ENCODE measurements around the gene EEF1AKMT2. TPM values are rescaled to one million over a fixed set of nuclear protein-coding genes. Genes with fewer than 3 reads are reported as not detected.

Gene EEF1AKMT2
- total and polyA plus RNA-seq, 2 of the 13 experiments (the other 11 are each of a cell fraction or from before 2014, with no cell fraction given), result 11.3 to 19.3 TPM

- TF ChIP-seq CERS6 (CRISPR knock-in tag; IDR thresholded peaks at IDR 0.05), result peak; percentile 88; the same call in 1 of the 2 replicates
- TF ChIP-seq ZNF512 (CRISPR knock-in tag; IDR thresholded peaks at IDR 0.05), result no peak
- no peak for TF ChIP-seq SP1 (IDR thresholded peaks at IDR 0.05)
- TF ChIP-seq SP1 (CRISPR knock-in tag; IDR thresholded peaks at IDR 0.05), result peak; percentile 71
- peak; percentile 71; the same call in 1 of the 2 replicates for TF ChIP-seq XBP1 (CRISPR knock-in tag; IDR thresholded peaks at IDR 0.05)
- no peak for TF ChIP-seq U2AF2 (IDR thresholded peaks at IDR 0.05; ENCODE audit: low read depth, low read length)
- no peak; the same call in 1 of the 2 replicates for TF ChIP-seq CREM (IDR thresholded peaks at IDR 0.05)
- no peak for TF ChIP-seq CREM (CRISPR knock-in tag; IDR thresholded peaks at IDR 0.05)
- TF ChIP-seq RFX3 (CRISPR knock-in tag; IDR thresholded peaks at IDR 0.05), result no peak
- TF ChIP-seq ZNF383 (CRISPR knock-in tag; IDR thresholded peaks at IDR 0.05; ENCODE audit: borderline replicate concordance), result no peak
- TF ChIP-seq ZXDC (CRISPR knock-in tag; IDR thresholded peaks at IDR 0.05), result peak; percentile 79; the same call in 1 of the 2 replicates
- peak; percentile 87 for TF ChIP-seq MED1 (CRISPR knock-in tag; IDR thresholded peaks at IDR 0.05)
- peak; percentile 87 for TF ChIP-seq ARNT2 (CRISPR knock-in tag; IDR thresholded peaks at IDR 0.05; ENCODE audit: low read depth)
- TF ChIP-seq HNRNPUL1 (IDR thresholded peaks at IDR 0.05; ENCODE audit: low read depth, low read length), result peak; percentile 78
- peak; percentile 77 for TF ChIP-seq TARDBP (CRISPR knock-in tag; IDR thresholded peaks at IDR 0.05)
- TF ChIP-seq TSC22D2 (CRISPR knock-in tag; IDR thresholded peaks at IDR 0.05; ENCODE audit: borderline replicate concordance), result peak; percentile 72; the same call in 1 of the 2 replicates
- no peak for TF ChIP-seq SETDB1 (CRISPR knock-in tag; IDR thresholded peaks at IDR 0.05; ENCODE audit: borderline replicate concordance)
- TF ChIP-seq HDAC1 (CRISPR knock-in tag; IDR thresholded peaks at IDR 0.05), result peak; percentile 96
- TF ChIP-seq ZNF674 (CRISPR knock-in tag; IDR thresholded peaks at IDR 0.05; ENCODE audit: low read depth), result no peak
- TF ChIP-seq NR3C1 (CRISPR knock-in tag; IDR thresholded peaks at IDR 0.05), result no peak
- TF ChIP-seq ATF5 (CRISPR knock-in tag; IDR thresholded peaks at IDR 0.05; ENCODE audit: low read depth), result no peak; the same call in 1 of the 2 replicates
- TF ChIP-seq MTERF4 (CRISPR knock-in tag; IDR thresholded peaks at IDR 0.05), result peak; percentile 70
These were observed at the start of gene EEF1AKMT2 (continued) for GRCh38 chr10:124791547-124792348.
